ENCODE measurements around the gene VPS45. TPM values are rescaled to one million over a fixed set of nuclear protein-coding genes. Genes with fewer than 3 reads are reported as not detected.

The VPS45 gene
- total RNA-seq, 4 donors from 2014 or later: 27.7 to 30.9 (median 29.3) TPM

DNA sequence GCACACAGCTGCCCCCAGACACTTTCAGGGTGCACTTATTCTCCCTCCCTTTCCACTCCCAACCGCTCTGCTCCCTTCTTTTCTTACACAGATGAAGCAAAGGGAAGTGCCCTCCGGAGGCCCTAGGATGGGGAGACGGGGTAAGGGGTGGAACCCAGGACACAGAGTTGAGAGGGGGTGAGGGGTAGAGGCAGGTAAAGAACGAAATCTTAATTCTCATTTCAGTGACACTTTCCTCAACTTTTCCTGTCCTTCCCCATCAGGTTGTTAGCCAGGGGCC, 94.9 kb downstream of the VPS45 start:
- intact Hi-C loops (cut with DNase I; ENCODE audit: low total_unique reads): no loop called here
- WGBS, 2 donors: 39 to 49% methylated on average over 4 of the region's 4 CpGs
- TF ChIP-seq POLR2A (IDR thresholded peaks at IDR 0.05): no peak
- TF ChIP-seq, protein P1, sequence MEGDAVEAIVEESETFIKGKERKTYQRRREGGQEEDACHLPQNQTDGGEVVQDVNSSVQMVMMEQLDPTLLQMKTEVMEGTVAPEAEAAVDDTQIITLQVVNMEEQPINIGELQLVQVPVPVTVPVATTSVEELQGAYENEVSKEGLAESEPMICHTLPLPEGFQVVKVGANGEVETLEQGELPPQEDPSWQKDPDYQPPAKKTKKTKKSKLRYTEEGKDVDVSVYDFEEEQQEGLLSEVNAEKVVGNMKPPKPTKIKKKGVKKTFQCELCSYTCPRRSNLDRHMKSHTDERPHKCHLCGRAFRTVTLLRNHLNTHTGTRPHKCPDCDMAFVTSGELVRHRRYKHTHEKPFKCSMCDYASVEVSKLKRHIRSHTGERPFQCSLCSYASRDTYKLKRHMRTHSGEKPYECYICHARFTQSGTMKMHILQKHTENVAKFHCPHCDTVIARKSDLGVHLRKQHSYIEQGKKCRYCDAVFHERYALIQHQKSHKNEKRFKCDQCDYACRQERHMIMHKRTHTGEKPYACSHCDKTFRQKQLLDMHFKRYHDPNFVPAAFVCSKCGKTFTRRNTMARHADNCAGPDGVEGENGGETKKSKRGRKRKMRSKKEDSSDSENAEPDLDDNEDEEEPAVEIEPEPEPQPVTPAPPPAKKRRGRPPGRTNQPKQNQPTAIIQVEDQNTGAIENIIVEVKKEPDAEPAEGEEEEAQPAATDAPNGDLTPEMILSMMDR (IDR thresholded peaks at IDR 0.05): no peak
- DNase-seq (ENCODE audit: low spot score in 2 of 2): no peak
- no peak overlapping the region for H3K4me3 ChIP-seq (ENCODE audit: low read depth, poor library complexity, severe bottlenecking)

DNA sequence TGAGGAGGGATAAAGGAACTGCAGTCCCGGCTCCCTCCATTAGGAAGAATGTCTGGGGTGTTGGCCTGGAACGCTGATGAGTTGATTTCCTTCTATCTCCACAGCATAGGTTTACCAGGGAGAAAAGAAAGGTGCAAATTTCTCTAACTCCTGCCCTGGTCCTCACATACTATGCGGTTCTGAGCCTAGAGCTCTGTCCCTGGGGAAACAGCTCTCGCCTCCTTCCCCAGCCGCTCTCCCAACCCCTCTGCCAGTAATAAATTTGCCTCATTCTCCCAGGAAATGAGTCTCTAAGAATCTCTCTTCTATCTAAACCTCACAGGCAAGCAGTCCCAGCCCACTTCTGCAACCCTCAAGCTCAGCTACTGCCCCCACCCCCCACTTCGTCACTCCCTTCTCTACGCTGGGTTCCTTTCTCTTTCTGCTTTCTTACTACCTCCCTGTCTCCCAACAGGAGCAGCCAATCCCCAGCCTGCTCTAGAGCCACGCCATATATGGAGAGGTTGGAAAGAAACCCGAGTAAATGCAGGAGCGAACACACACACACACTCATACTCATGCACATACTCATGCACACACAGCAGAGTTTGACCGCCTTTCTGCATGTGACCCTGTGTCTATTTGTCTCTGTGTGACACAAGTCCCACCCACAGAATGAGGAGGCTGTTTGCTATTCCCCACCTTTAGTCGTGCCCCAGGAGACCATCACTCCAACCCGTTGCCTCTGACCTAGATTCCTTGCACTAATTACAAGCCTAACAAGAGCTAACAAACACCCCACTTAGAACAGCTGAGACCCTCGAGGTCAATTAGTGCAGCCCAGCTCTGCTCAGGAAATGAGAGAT, 95.5 kb downstream of the VPS45 start:
- 4 to 7% methylated on average over 14 of the region's 14 CpGs for WGBS, 2 donors
- no peak overlapping the region for H3K4me3 ChIP-seq (ENCODE audit: low read depth, poor library complexity, severe bottlenecking)
- intact Hi-C loops (cut with DNase I; ENCODE audit: low total_unique reads): no loop called here
- TF ChIP-seq, protein P1 (IDR thresholded peaks at IDR 0.05): no peak
- TF ChIP-seq POLR2A (IDR thresholded peaks at IDR 0.05): no peak
- DNase-seq (ENCODE audit: low spot score in 2 of 2): peak; percentile 91 to 95

DNA sequence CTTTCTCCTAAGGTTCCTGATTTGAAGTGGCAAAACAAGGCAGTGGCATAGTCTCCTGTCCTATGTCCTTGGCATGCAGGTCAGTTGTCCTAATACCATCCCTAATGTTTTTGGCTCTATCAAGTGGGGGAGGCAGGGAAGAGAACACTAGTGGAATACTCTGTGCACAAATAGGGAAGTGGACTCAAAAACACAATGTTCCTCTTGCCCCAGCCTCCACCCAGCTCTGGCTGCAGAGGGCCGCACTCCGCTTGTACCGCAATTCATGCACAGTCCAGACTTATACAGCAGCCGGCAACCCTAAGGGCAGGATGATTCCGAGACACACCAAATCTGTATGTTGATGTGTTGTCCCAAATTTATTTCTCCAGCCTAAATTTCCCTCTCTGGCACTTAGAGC, 96.6 kb downstream of the VPS45 start:
- WGBS, 2 donors: 78 to 91% methylated on average over 5 of the region's 5 CpGs
- H3K4me3 ChIP-seq (ENCODE audit: low read depth, poor library complexity, severe bottlenecking): no peak overlapping the region
- no peak for DNase-seq (ENCODE audit: low spot score in 2 of 2)
- intact Hi-C loops (cut with DNase I; ENCODE audit: low total_unique reads): no loop called here
- TF ChIP-seq, protein P1 (IDR thresholded peaks at IDR 0.05): no peak
- no peak for TF ChIP-seq POLR2A (IDR thresholded peaks at IDR 0.05)

DNA sequence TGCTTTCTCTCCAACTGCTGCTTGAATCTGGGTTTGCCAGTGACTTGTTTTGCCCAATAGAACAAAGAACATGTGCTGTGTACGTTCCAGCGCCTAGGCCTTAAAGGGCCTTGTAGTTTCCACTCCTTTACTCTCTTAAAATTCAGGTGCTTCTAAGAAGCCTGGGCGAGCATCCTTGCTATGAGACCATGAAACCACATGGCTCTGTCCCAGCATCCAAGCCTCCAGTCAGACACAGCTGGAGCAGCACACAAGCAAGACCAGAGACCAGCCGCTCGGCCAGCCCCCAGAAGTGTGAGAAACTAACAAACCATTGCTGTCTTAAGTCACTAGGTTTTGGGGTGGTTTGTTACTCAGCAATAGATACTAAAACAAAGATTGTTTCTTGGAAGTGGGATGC, 97.2 kb downstream of the VPS45 start:
- WGBS, 2 donors: 94% methylated on average over 5 of the region's 5 CpGs
- no peak for TF ChIP-seq POLR2A (IDR thresholded peaks at IDR 0.05)
- TF ChIP-seq, protein P1 (IDR thresholded peaks at IDR 0.05): no peak
- no peak for DNase-seq (ENCODE audit: low spot score in 2 of 2)

DNA sequence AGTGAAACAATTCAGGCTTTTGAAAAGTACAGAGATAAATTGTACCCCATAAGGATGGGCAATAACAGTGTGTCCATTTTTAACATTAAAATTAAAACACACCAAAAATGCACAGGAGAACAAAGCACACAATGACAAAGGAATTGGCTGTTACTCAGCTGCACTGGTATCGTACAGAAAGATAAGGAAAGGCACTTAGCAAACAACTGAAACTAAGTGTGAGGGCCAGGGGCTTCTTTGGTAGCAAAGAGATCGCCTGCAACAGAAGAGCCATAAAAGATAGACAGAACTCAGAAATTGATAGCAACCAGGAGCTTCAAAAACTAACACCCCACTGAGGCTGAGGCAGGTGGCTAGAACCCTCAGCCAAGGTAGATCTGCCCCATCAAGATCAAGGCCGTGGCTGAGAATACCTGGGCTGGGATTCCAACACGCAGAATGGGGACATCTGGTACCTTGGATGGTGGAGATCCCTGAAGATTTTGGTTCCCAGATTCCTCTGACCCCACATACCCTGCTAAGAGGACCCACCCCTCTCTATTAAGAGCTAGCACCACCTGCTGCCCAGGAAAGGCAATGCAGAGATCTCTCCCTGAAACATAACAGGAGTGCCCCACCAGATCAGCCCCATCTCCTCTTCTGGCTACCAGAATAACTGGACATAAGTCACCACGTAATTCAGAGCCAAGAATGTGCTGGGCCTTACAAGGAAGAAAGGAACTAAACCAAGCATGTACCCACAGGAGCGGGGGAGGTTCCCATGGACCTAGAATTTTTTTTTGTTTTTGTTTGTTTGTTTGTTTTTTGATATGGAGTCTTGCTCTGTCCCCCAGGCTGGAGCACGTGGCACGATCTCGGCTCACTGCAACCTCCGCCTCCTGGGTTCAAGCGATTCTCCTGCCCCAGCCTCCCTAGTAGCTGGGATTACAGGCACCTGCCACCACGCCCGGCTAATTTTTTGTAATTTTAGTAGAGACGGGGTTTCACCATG, 98.3 kb downstream of the VPS45 start:
- intact Hi-C loops (cut with DNase I; ENCODE audit: low total_unique reads): no loop called here
- TF ChIP-seq POLR2A (IDR thresholded peaks at IDR 0.05): no peak
- TF ChIP-seq, protein P1 (IDR thresholded peaks at IDR 0.05): no peak
- WGBS, 2 donors: 73 to 80% methylated on average over 14 of the region's 14 CpGs
- no peak overlapping the region for H3K4me3 ChIP-seq (ENCODE audit: low read depth, poor library complexity, severe bottlenecking)
- DNase-seq (ENCODE audit: low spot score in 2 of 2): no peak

More for the DNA sequence above, 97.2 kb downstream of the VPS45 start:
- no peak overlapping the region for H3K4me3 ChIP-seq (ENCODE audit: low read depth, poor library complexity, severe bottlenecking)
- intact Hi-C loops (cut with DNase I; ENCODE audit: low total_unique reads): no loop called here

Measured in lower leg skin (tissue), 4 donors.